ENCODE measurements around the gene AGO1. TPM values are rescaled to one million over a fixed set of nuclear protein-coding genes. Genes with fewer than 3 reads are reported as not detected.

AGO1 gene
- total RNA-seq, 2 donors from 2014 or later = 5.6 to 13.2 TPM

DNA sequence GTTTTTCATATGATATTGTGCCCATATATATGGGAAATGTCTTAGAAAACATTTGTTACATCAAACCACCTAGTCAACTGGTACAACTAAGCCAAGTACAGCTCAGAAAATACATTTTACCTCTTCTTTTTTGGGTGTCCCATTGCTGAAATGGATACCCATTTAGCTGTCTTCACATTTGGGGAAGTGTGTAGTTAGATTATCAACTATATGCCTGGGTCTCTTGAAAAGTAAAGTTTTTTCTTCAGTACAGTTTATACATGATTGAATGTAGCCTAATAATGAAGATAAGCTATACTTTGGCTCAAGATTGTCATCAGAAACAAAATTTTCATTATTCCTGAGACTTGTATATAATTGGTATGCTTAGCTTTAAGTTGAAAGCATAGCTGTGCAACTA is 49.9 kb downstream of the AGO1 start:
- no peak for DNase-seq
- ATAC-seq = no peak
- TF ChIP-seq, protein P1, sequence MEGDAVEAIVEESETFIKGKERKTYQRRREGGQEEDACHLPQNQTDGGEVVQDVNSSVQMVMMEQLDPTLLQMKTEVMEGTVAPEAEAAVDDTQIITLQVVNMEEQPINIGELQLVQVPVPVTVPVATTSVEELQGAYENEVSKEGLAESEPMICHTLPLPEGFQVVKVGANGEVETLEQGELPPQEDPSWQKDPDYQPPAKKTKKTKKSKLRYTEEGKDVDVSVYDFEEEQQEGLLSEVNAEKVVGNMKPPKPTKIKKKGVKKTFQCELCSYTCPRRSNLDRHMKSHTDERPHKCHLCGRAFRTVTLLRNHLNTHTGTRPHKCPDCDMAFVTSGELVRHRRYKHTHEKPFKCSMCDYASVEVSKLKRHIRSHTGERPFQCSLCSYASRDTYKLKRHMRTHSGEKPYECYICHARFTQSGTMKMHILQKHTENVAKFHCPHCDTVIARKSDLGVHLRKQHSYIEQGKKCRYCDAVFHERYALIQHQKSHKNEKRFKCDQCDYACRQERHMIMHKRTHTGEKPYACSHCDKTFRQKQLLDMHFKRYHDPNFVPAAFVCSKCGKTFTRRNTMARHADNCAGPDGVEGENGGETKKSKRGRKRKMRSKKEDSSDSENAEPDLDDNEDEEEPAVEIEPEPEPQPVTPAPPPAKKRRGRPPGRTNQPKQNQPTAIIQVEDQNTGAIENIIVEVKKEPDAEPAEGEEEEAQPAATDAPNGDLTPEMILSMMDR (IDR thresholded peaks at IDR 0.05) = no peak
- no peak for TF ChIP-seq POLR2A (IDR thresholded peaks at IDR 0.05)
- Histone ChIP-seq H3K36me3 (replicated peaks in 1 of 2; ENCODE audit: insufficient read depth in 1 of 2, low read depth in 2 of 2) (no peaks in the 10 kb centered on the region), H3K4me3 (no peak overlapping the region), H3K27me3 (no peaks in the 10 kb centered on the region), H3K27ac (no peak overlapping the region), H3K9me3 (no peaks in the 10 kb centered on the region), H3K4me1 (peaks cover 25% of the 10 kb centered on the region)
- intact Hi-C loops (cut with DNase I) = no loop called here

DNA sequence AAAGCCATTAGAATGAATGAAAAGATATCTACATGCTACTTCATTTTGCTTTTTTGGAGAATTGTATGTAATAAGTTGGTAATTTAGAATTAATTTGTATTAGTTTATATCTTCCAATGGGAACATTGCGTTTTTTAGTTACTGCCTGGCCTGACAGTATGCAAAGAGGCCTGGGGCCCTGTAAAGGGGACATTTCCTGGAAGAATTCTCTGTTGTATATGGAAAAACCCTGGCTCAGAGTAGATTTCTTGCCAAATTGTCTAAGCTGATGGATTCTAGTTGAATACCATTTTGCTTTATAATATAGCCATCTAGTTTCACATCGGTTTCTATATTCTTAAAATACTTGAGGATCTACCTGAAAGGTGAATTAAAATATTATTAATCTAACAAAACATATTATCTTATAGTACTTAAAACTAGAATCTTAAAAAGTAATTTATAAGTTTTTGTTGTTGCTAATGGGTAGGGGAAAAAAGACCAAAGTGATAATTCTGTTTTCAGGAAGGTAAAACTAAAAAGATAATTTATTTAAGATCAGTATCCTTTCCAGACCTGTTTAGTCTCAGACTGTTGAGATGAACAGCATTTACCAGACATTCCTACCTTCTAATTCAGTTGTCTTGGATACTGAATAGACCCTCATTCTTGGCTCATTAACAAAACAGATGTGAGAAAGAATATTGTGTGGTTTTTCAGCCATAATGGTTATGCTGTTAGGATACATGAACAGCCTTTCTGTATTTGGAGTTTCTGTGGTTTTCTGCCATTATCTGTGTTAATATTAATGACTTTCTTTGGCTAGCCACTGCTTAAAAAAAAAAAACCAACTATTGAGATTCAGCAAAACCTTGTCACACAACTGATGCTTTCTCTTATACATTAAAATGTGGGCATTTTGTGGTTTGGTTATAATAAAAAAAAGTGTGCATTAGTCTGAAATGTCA is 52.7 kb downstream of the AGO1 start:
- peaks cover 14% of the 10 kb centered on the region for H3K4me1 ChIP-seq
- ATAC-seq = no peak
- no peaks in the 10 kb centered on the region for H3K9me3 ChIP-seq
- no peak for TF ChIP-seq POLR2A (IDR thresholded peaks at IDR 0.05)
- TF ChIP-seq, protein P1 (IDR thresholded peaks at IDR 0.05) = no peak
- H3K4me3 ChIP-seq = no peak overlapping the region
- no peak overlapping the region for H3K27ac ChIP-seq
- no peaks in the 10 kb centered on the region for H3K27me3 ChIP-seq
- DNase-seq = no peak
- intact Hi-C loops (cut with DNase I) = no loop called here
- 78 to 80% methylated on average over 2 of the region's 2 CpGs for WGBS, 2 donors
- H3K36me3 ChIP-seq (replicated peaks in 1 of 2; ENCODE audit: insufficient read depth in 1 of 2, low read depth in 2 of 2) = no peaks in the 10 kb centered on the region

DNA sequence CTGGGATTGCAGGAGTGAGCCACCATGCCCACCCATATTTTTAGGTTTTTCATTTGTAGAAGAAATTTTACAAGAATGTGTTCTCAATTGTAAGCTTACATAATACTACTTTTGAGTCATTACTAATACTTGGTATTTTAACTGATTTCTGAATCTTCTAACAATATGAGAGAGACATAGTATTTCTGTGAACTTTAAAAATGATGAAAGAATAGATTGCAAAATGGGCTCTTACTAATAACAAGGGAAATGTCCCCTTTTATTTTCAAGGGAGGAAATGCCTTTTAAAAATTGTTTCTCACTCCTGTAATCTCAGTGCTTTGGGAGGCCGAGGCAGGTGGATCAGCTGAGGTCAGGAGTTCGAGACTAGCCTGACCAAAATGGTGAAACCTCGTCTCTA is 53.8 kb downstream of the AGO1 start:
- H3K27ac ChIP-seq = no peak overlapping the region
- no peak overlapping the region for H3K4me3 ChIP-seq
- intact Hi-C loops (cut with DNase I) = no loop called here
- 94 to 95% methylated on average over 3 of the region's 3 CpGs for WGBS, 2 donors
- peaks cover 13% of the 10 kb centered on the region for H3K4me1 ChIP-seq
- H3K36me3 ChIP-seq (replicated peaks in 1 of 2; ENCODE audit: insufficient read depth in 1 of 2, low read depth in 2 of 2) = no peaks in the 10 kb centered on the region
- DNase-seq (no peak), ATAC-seq (no peak)
- no peaks in the 10 kb centered on the region for H3K9me3 ChIP-seq
- H3K27me3 ChIP-seq = no peaks in the 10 kb centered on the region
- TF ChIP-seq POLR2A (IDR thresholded peaks at IDR 0.05) = no peak
- TF ChIP-seq, protein P1 (IDR thresholded peaks at IDR 0.05) = no peak

DNA sequence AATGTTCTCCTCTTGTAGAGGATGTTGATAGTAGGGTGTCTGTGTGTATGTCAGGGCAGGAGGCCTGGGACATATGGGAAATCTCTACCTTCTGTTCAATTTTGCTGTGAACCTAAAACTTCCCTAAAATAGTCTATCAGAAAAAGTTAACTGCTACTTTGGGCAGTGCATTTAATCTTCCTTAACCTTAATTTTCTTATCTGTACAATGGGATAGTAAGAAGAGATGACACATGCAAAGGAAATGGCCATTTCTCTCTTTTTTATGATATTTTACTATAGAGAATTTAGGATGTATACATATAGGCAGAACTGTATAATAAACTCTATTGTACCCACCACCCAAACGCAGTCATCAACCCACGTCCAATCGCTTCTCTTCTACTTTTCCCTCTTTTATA is 56.5 kb downstream of the AGO1 start:
- H3K36me3 ChIP-seq (replicated peaks in 1 of 2; ENCODE audit: insufficient read depth in 1 of 2, low read depth in 2 of 2) = no peaks in the 10 kb centered on the region
- H3K27ac ChIP-seq = no peak overlapping the region
- H3K4me1 ChIP-seq = peaks cover 6% of the 10 kb centered on the region
- ATAC-seq (no peak), DNase-seq (no peak)
- H3K27me3 ChIP-seq = no peaks in the 10 kb centered on the region
- TF ChIP-seq, protein P1 (IDR thresholded peaks at IDR 0.05) = no peak
- no peak for TF ChIP-seq POLR2A (IDR thresholded peaks at IDR 0.05)
- 92 to 95% methylated on average over 3 of the region's 3 CpGs for WGBS, 2 donors
- intact Hi-C loops (cut with DNase I) = no loop called here
- H3K9me3 ChIP-seq = no peaks in the 10 kb centered on the region
- no peak overlapping the region for H3K4me3 ChIP-seq

DNA sequence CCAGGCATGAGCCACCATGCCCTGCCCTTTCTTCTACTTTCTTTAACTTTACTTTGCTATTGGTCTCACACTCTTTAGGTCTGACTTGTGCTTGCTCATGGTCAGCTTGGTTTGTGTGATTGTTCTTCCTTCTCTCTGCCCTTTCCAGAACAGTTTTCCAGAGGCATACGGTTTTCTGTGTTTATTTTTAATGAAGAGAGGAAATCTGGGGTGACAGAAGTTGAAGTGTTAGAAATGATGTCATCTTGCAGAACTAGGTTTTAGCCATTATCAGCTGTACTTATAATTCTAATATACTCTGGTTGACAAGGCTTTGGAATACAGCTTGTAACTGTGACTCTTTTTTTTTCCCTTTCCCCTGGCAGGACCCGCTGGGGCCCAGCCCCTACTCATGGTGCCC is 62.3 kb downstream of the AGO1 start:
- Histone ChIP-seq H3K27me3 (no peaks in the 10 kb centered on the region), H3K4me3 (no peak overlapping the region), H3K27ac (no peak overlapping the region), H3K4me1 (peaks cover 6% of the 10 kb centered on the region), H3K9me3 (no peaks in the 10 kb centered on the region), H3K36me3 (replicated peaks in 1 of 2; ENCODE audit: insufficient read depth in 1 of 2, low read depth in 2 of 2) (peaks cover 0 to 2% of the 10 kb centered on the region in 2 donors)
- DNase-seq (no peak), ATAC-seq (no peak)
- 55 to 57% methylated on average over 2 of the region's 2 CpGs for WGBS, 2 donors
- intact Hi-C loops (cut with DNase I) = no loop called here
- TF ChIP-seq POLR2A (IDR thresholded peaks at IDR 0.05) = no peak
- TF ChIP-seq, protein P1 (IDR thresholded peaks at IDR 0.05) = no peak
